Measurements from ENCODE around the gene IFNA1. TPM values are rescaled to one million over a fixed set of nuclear protein-coding genes. Genes with fewer than 3 reads are reported as not detected.

IFNA1 gene
- total RNA-seq, 1 experiment from 2014 or later, result not detected

GRCh38 chr9:21465859-21466518 is 25.8 kb downstream of the IFNA1 start:
- H3K4me1 Mint-ChIP-seq, result peaks cover 0 to 3% of the 10 kb centered on the region in 2 experiments; a peak in 2 of 4 replicates
- DNase-seq, result no peak
- Histone ChIP-seq H2AK5ac (ENCODE audit: insufficient read length, low read length) (no peak overlapping the region), H2AFZ (ENCODE audit: low read length) (no peak overlapping the region), H3T11ph (ENCODE audit: low read length) (no peak overlapping the region), H3K79me2 (ENCODE audit: insufficient read depth, low read length) (no peaks in the 10 kb centered on the region), H3K9me3 (ENCODE audit: control insufficient read depth, low read depth, low read length) (no peaks in the 10 kb centered on the region), H2BK15ac (ENCODE audit: low read depth, low read length) (no peak overlapping the region), H3K79me1 (ENCODE audit: insufficient read depth, low read depth, low read length, poor library complexity, severe bottlenecking) (no peaks in the 10 kb centered on the region), H3K23me2 (ENCODE audit: insufficient read length, low read depth, low read length, poor library complexity, severe bottlenecking) (no peaks in the 10 kb centered on the region), H3K27me3 (ENCODE audit: insufficient read depth, low read length) (no peaks in the 10 kb centered on the region), H3K4me1 (ENCODE audit: insufficient read depth, low read length) (no peaks in the 10 kb centered on the region), H3K18ac (ENCODE audit: insufficient read length, low read depth, low read length) (no peak overlapping the region), H4K91ac (ENCODE audit: insufficient read length, low read depth, low read length) (no peak overlapping the region), H3K4ac (ENCODE audit: low read depth, low read length) (no peak overlapping the region), H4K5ac (ENCODE audit: insufficient read length, low read depth, low read length) (no peak overlapping the region), H4K8ac (replicated peaks; ENCODE audit: insufficient read length, low read depth, low read length) (no peak overlapping the region), H2BK20ac (ENCODE audit: low read depth, low read length, poor library complexity, severe bottlenecking) (no peak overlapping the region), H3K9ac (ENCODE audit: extremely low read depth, insufficient read length, low read length) (no peak overlapping the region), H2BK5ac (ENCODE audit: insufficient read length, low read length) (no peak overlapping the region), H2BK120ac (ENCODE audit: low read depth, low read length, poor library complexity, severe bottlenecking) (no peak overlapping the region), H3K14ac (ENCODE audit: insufficient read depth, low read length) (no peak overlapping the region), H3K27ac (ENCODE audit: insufficient read length, low read depth, low read length) (no peak overlapping the region), H2BK12ac (ENCODE audit: insufficient read length, low read depth, low read length) (no peak overlapping the region), H3K4me2 (ENCODE audit: insufficient read depth, insufficient read length, low read length) (no peak overlapping the region), H4K20me1 (ENCODE audit: control insufficient read depth, insufficient read depth, insufficient read length) (no peaks in the 10 kb centered on the region), H3K23ac (ENCODE audit: insufficient read length, low read depth, low read length) (no peak overlapping the region), H3K56ac (ENCODE audit: insufficient read length, low read depth, low read length) (no peak overlapping the region)
- peaks cover 0 to 11% (median 4%) of the 10 kb centered on the region in 3 experiments; a peak in 3 of 7 replicates for H3K36me3 Mint-ChIP-seq (ENCODE audit: insufficient read depth in 1 of 3, low read depth in 3 of 3)
- no peak overlapping the region for H3K27ac Mint-ChIP-seq
- H3K27me3 Mint-ChIP-seq (ENCODE audit: low read depth), result no peaks in the 10 kb centered on the region; the same call in 1 of the 2 replicates
- H3K9me3 Mint-ChIP-seq, result peaks cover 20 to 23% of the 10 kb centered on the region in 2 experiments
- TF ChIP-seq CTCF (conservative IDR thresholded peaks at IDR 0.05), result peak; percentile 82
- H3K4me3 Mint-ChIP-seq, result no peak overlapping the region
